Brain microvascular endothelial cell (primary cell): ENCODE measurements around the gene TFPT.

ENCODE experiments used
- DNase-seq: peaks from one replicate; pipeline ENCODE4 v3.0.0-alpha.2; 2020
- H3K27ac ChIP-seq: fragments of 250-450 bp; sonication (Bioruptor Pico); 2 replicates; pipeline ENCODE4 v1.5.1; 2020; ENCODE audit warnings: mild to moderate bottlenecking, moderate library complexity
- H3K27me3 ChIP-seq: fragments of 250-450 bp; sonication (Bioruptor Pico); replicated peaks from 2 replicates; pipeline ENCODE4 v1.5.1; 2020; ENCODE audit warnings: mild to moderate bottlenecking
- H3K36me3 ChIP-seq: fragments of 250-450 bp; sonication (Bioruptor Pico); replicated peaks from 2 replicates; pipeline ENCODE4 v1.5.1; 2020; ENCODE audit warnings: mild to moderate bottlenecking
- H3K4me3 ChIP-seq: 2 replicates; pipeline ENCODE4 v1.5.1; 2011; ENCODE audit warnings: low read depth, mild to moderate bottlenecking, control low read depth, low read length, moderate library complexity
- in situ Hi-C: cut with HindIII; loops from 2 replicates; pipeline ENCODE4 v1.10.0; 2017; ENCODE audit warnings: low sequenced_read_pairs, low pct_ligation_motif_present
- TF ChIP-seq, protein P1 (sequence below): IDR thresholded peaks from 2 replicates; pipeline ENCODE4 v1.5.1; 2011; ENCODE audit warnings: low read depth, mild to moderate bottlenecking, moderate library complexity, low read length, control low read depth, inconsistent platforms; ENCODE audit errors: missing control alignments

TFPT gene

DNA sequence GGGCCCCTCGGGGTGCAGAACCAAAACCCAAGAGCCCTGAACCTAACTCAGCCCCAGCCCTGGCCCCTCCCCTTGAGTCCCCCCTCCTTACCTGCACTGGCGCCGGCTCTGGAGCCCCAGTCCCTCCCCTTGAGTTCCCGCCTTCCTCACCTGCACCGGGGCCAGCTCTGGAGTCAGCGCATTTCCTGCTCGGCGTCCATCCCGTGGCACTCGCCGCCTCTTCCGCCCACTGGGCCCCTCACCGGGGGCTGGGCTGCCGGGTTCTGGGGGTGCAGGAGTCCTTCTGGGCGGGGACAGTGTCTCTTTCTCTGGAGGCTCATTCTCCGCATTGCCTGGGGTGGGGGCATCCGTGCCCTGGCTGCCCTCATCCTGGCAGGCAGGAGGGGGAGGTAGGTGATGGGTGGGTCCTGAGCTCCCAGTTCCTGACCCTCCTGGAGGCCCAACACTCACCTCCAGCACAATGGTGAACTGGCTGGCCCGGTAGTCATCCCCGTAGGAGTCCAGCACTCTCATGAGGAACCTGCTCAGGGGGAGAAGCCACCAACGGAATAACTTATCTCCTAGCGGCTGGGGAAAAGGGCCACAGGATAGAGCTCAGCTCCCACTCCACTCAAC is 7.5 kb downstream of the TFPT start:
- H3K36me3 ChIP-seq: peaks cover 52% of the 10 kb centered on the region
- in situ Hi-C loops: no loop called here
- TF ChIP-seq, protein P1, sequence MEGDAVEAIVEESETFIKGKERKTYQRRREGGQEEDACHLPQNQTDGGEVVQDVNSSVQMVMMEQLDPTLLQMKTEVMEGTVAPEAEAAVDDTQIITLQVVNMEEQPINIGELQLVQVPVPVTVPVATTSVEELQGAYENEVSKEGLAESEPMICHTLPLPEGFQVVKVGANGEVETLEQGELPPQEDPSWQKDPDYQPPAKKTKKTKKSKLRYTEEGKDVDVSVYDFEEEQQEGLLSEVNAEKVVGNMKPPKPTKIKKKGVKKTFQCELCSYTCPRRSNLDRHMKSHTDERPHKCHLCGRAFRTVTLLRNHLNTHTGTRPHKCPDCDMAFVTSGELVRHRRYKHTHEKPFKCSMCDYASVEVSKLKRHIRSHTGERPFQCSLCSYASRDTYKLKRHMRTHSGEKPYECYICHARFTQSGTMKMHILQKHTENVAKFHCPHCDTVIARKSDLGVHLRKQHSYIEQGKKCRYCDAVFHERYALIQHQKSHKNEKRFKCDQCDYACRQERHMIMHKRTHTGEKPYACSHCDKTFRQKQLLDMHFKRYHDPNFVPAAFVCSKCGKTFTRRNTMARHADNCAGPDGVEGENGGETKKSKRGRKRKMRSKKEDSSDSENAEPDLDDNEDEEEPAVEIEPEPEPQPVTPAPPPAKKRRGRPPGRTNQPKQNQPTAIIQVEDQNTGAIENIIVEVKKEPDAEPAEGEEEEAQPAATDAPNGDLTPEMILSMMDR: no peak
- H3K27me3 ChIP-seq: no peaks in the 10 kb centered on the region
- DNase-seq: no peak
- no peak overlapping the region for H3K4me3 ChIP-seq
- H3K27ac ChIP-seq: no peak overlapping the region

DNA sequence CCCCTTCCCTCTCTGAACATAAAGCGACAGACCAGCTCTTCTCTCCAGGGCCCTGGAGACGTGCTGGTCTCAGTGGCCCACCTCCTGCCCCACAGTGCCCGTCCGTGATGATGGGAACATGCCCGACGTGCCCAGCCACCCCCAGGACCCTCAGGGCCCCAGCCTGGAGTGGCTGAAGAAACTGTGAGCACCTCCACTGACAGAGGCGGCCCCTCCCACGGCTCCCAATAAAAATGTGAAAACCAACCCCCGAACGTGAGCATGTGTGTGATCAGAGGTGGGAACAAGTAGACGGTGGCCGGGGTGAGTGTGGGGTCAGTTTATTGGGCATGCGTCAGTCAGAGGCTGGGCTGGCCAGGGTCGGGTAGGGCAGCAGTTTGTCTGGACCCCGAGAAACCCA is 8.7 kb downstream of the TFPT start:
- in situ Hi-C loops: no loop called here
- TF ChIP-seq, protein P1: no peak
- H3K36me3 ChIP-seq: peaks cover 50% of the 10 kb centered on the region
- no peak for DNase-seq
- no peak overlapping the region for H3K27ac ChIP-seq
- H3K4me3 ChIP-seq: no peak overlapping the region
- H3K27me3 ChIP-seq: no peaks in the 10 kb centered on the region

DNA sequence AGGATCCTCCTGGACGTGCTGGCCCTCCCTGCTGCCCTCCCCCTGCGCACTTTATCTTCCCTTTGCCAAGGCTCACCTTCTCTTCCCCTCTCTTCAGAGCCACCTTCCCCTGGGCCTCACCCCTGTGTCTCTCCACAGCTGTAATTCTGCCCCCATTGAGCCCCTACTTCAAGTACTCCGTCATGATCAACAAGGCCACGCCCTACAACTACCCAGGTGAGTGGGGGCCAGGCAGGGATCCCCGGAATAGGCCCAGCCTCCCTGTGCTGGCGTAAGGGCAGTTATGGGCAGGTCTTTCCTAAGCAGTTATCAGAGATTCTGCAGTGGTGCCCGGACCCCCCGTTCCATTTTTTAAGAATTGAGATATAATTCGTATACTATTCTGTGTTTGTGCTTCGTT is 9.7 kb downstream of the TFPT start:
- peaks cover 44% of the 10 kb centered on the region for H3K36me3 ChIP-seq

DNA sequence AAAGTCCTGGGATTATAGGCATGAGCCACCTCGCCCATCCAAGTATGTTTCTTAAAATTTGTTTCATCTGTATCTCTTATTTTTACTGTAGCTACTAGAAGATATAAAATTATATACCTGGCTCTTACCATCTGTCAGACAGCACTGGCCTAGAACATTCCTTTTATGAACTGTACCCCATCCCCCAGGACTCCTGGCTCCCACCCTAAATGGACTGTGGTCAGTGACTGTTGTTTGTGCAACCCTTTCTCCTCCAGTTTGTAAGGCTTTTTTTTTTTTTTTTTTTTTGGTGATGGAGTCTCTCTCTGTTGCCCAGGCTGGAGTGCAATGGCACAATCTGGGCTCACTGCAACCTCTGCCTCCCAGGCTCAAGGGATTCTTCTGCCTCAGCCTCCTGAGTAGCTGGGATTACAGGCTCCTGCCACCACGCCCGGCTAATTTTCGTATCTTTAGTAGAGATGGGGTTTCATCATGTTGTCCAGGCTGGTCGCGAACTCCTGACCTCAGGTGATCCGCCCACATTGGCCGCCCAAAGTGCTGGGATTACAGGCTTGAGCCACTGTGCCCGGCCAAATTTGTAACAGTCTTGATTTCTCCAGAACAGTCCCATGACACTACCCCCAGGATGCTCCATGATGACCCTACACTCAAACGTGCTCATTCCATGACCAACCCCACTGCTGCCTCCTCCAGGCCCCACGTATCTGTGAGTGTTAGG is 10.3 kb downstream of the TFPT start:
- Histone ChIP-seq H3K27me3 (no peaks in the 10 kb centered on the region), H3K36me3 (peaks cover 41% of the 10 kb centered on the region), H3K4me3 (no peak overlapping the region), H3K27ac (no peak overlapping the region)
- no peak for DNase-seq
- TF ChIP-seq, protein P1: no peak
- in situ Hi-C loops: no loop called here

More for the DNA sequence above, 9.7 kb downstream of the TFPT start:
- Histone ChIP-seq H3K4me3 (no peak overlapping the region), H3K27me3 (no peaks in the 10 kb centered on the region), H3K27ac (no peak overlapping the region)
- no peak for DNase-seq
- in situ Hi-C loops: no loop called here
- TF ChIP-seq, protein P1: no peak

DNA sequence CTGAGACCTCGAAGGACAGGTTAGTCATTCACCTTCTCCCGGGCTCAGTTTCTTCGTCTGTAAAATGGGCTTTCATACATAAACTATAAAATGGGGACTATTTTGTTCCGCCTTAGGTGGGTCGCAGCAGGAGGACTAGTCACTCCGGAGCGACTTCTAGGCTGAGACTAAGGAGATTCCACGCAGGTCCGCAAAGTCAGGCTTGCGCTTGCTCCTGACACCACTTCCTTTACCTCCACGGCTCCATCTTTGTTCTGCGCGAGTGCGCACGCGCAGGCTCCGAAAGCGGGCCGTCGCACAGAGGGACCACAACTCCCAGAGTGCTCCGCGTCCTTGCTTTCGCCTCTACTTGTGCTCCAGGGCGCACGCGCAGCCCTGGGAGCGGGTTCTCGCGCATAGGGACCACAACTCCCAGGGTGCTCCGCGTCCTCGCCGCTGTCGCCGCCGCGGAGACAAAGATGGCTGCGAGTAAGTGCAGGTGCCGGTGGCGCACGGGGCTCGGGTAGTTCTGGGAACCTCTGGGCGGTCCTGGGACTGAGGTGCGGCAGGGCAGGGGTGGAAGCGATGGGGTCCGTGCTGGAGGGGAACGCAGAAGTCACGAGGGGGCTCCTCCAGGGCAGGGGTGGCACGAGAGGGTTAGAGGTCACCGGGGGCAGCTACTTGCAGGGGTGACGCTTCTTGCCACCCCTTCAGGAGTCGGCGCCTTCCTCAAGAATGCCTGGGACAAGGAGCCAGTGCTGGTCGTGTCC is 12.9 kb downstream of the TFPT start, which contains the start of gene NDUFA3:
Gene NDUFA3 (plus strand): TSS at position 435 of the 749 bp plus-strand sequence. CDS start 24 bp downstream, at position 459.
- peaks cover 22% of the 10 kb centered on the region for H3K36me3 ChIP-seq
- H3K27me3 ChIP-seq: no peaks in the 10 kb centered on the region
- TF ChIP-seq, protein P1: no peak
- in situ Hi-C loops: no loop called here
- peak within 1 kb of the TSS; percentile 26 for H3K27ac ChIP-seq
- DNase-seq: peak; percentile 97
- peak within 1 kb of the TSS; percentile 99 for H3K4me3 ChIP-seq
